GM12878 (cell line): ENCODE measurements around the gene WNT3A.

Experiments
- CTCF ChIP-seq, 3 experiments: IDR thresholded peaks in 2 of 3; conservative IDR thresholded peaks in 1 of 3; 2 replicates each; pipeline ENCODE4 v1.5.1; 2011; ENCODE audit warnings: low read depth in 3 of 3, low read length in 3 of 3, mild to moderate bottlenecking in 3 of 3, control low read depth in 2 of 3, moderate library complexity in 2 of 3, inconsistent platforms in 1 of 3, mixed read lengths in 1 of 3; ENCODE audit not compliant: control insufficient read depth in 2 of 3, insufficient read depth in 1 of 3; ENCODE audit errors: extremely low read depth in 1 of 3
- HDGF ChIP-seq: fragments of 450-650 bp; IDR thresholded peaks from 2 replicates; pipeline ENCODE4 v1.6.1; 2016; ENCODE audit warnings: antibody characterized with exemption
- IKZF2 ChIP-seq, 2 experiments: fragments of 450-650 bp; IDR thresholded peaks; 2 replicates each; pipeline ENCODE4 v1.6.1; 2017; ENCODE audit warnings: mild to moderate bottlenecking in 2 of 2, moderate library complexity in 2 of 2
- NFIC ChIP-seq: IDR thresholded peaks from 2 replicates; pipeline ENCODE4 v1.6.1; 2012; ENCODE audit warnings: low read depth, mild to moderate bottlenecking, inconsistent platforms, low read length, moderate library complexity
- NFYB ChIP-seq: IDR thresholded peaks from 2 replicates; pipeline ENCODE4 v1.6.1; 2011; ENCODE audit warnings: low read depth, mild to moderate bottlenecking, low read length, improper control_type of control experiment, moderate library complexity; ENCODE audit not compliant: insufficient read depth
- POLR2A ChIP-seq: IDR thresholded peaks from 2 replicates; pipeline ENCODE4 v1.6.1; 2011; ENCODE audit warnings: low read depth, mild to moderate bottlenecking, low read length
- POLR2AphosphoS5 ChIP-seq: IDR thresholded peaks from 2 replicates; pipeline ENCODE4 v1.6.1; 2011; ENCODE audit warnings: mild to moderate bottlenecking, low read length, inconsistent platforms
- SMAD1 ChIP-seq: fragments of 450-650 bp; IDR thresholded peaks from 2 replicates; pipeline ENCODE4 v1.6.1; 2018; ENCODE audit warnings: mild to moderate bottlenecking, low read depth; ENCODE audit not compliant: partially characterized antibody
- TARDBP ChIP-seq: IDR thresholded peaks from 2 replicates; pipeline ENCODE4 v1.6.1; 2016; ENCODE audit warnings: borderline replicate concordance
- YY1 ChIP-seq: IDR thresholded peaks from 2 replicates; pipeline ENCODE4 v1.6.1; 2011; ENCODE audit warnings: low read depth, mild to moderate bottlenecking, low read length

GRCh38 chr1:228101614-228101993, 94.8 kb downstream of the WNT3A start:
- TF ChIP-seq YY1 (no peak), POLR2AphosphoS5 (no peak), POLR2A (no peak), CTCF (IDR thresholded peaks at IDR 0.05 in 2 of 3, conservative IDR thresholded peaks at IDR 0.05 in 1 of 3; ENCODE audit: control insufficient read depth in 2 of 3, extremely low read depth in 1 of 3, insufficient read depth in 1 of 3, low read depth in 3 of 3, low read length in 3 of 3) (no peak), NFIC (no peak), TARDBP (no peak), IKZF2 (IDR thresholded peaks at IDR 0.05) (no peak), NFYB (no peak), HDGF (no peak), SMAD1 (no peak)
